GM03348 (cell line): ENCODE results near the gene KRTAP5-9.
"Not testable (repeated sequence)": the region's sequence is repeated elsewhere in the genome, so short reads cannot be mapped to it uniquely, and the experiment has no call there.

Source experiments
- DNase-seq: peaks from one replicate; pipeline ENCODE4 v3.0.0; 2012; ENCODE audit warnings: low spot score

KRTAP5-9 gene

GRCh38 chr11:71548120-71548519 lies at the start of gene KRTAP5-9:
Gene KRTAP5-9, plus strand, starts transcription at chr11:71548420. Its CDS starts 238 bp downstream, at chr11:71548658.
- no peak for DNase-seq

- DNase-seq = peak; percentile 76
Observed at GRCh38 chr11:71499125-71499524, 49.1 kb upstream of the KRTAP5-9 start.

- DNase-seq = no peak
Observed at GRCh38 chr11:71499546-71499945, 48.7 kb upstream of the KRTAP5-9 start.

GRCh38 chr11:71500601-71501021 lies 47.6 kb upstream of the KRTAP5-9 start:
- no peak for DNase-seq

GRCh38 chr11:71501071-71501985 lies 46.9 kb upstream of the KRTAP5-9 start:
- no peak for DNase-seq

GRCh38 chr11:71502026-71502425 lies 46.2 kb upstream of the KRTAP5-9 start:
- DNase-seq = no peak

- no peak for DNase-seq
Observed at GRCh38 chr11:71502871-71503435, 45.3 kb upstream of the KRTAP5-9 start.

GRCh38 chr11:71504531-71504930 lies 43.7 kb upstream of the KRTAP5-9 start:
- DNase-seq = no peak

GRCh38 chr11:71505001-71505400 lies 43.2 kb upstream of the KRTAP5-9 start:
- DNase-seq = no peak

- no peak for DNase-seq
Observed at GRCh38 chr11:71505781-71506180, 42.4 kb upstream of the KRTAP5-9 start.

GRCh38 chr11:71507102-71507501 lies 41.1 kb upstream of the KRTAP5-9 start:
- DNase-seq = no peak

- no peak for DNase-seq
Observed at GRCh38 chr11:71518506-71519471, 29.4 kb upstream of the KRTAP5-9 start.

GRCh38 chr11:71519546-71519945 lies 28.7 kb upstream of the KRTAP5-9 start:
- no peak for DNase-seq

- no peak for DNase-seq
Observed at GRCh38 chr11:71525188-71525937, 22.9 kb upstream of the KRTAP5-9 start.

GRCh38 chr11:71525938-71526495 lies 22.2 kb upstream of the KRTAP5-9 start:
- no peak for DNase-seq

GRCh38 chr11:71526796-71527575 lies 21.2 kb upstream of the KRTAP5-9 start, which contains the start of gene KRTAP5-7:
Gene KRTAP5-7, plus strand, starts transcription at chr11:71527267. Its CDS starts 34 bp downstream, at chr11:71527301.
- not testable (repeated sequence) for DNase-seq

GRCh38 chr11:71527576-71528210 lies 20.5 kb upstream of the KRTAP5-9 start:
- no peak for DNase-seq

- DNase-seq = no peak
Observed at GRCh38 chr11:71530602-71531001, 17.6 kb upstream of the KRTAP5-9 start.

GRCh38 chr11:71532036-71532610 lies 16.1 kb upstream of the KRTAP5-9 start:
- no peak for DNase-seq
